Stimulated activated CD8-positive, alpha-beta memory T cell treated with anti-CD3 and anti-CD28 coated beads, Interleukin-4, amount 100 ng/mL, for 1 hour (primary cell): ENCODE results near the gene VAT1L.

Experiments
- DNase-seq, 2 donors: peaks; one replicate each; pipeline ENCODE4 v3.0.0-alpha.2; 2020; ENCODE audit warnings: low read depth in 2 of 2, low spot score in 1 of 2

Gene VAT1L

GRCh38 chr16:77782694-77783093, 5.7 kb upstream of the VAT1L start:
- no peak for DNase-seq

- no peak for DNase-seq
Measured at GRCh38 chr16:77784441-77785372, 3.7 kb upstream of the VAT1L start.

- no peak for DNase-seq
Measured at GRCh38 chr16:77785373-77785764, 3.0 kb upstream of the VAT1L start.

- DNase-seq = no peak
Measured at GRCh38 chr16:77786186-77786847, 2.0 kb upstream of the VAT1L start.

- DNase-seq = no peak
Measured at GRCh38 chr16:77787452-77787851, 912 bp upstream of the VAT1L start.

- DNase-seq = no peak
Measured at GRCh38 chr16:77789085-77790008, 983 bp downstream of the VAT1L start.

- DNase-seq = no peak
Measured at GRCh38 chr16:77790009-77790372, 1.6 kb downstream of the VAT1L start.

GRCh38 chr16:77790912-77791311, 2.5 kb downstream of the VAT1L start:
- no peak for DNase-seq

GRCh38 chr16:77793417-77793816, 5.1 kb downstream of the VAT1L start:
- no peak for DNase-seq

GRCh38 chr16:77794586-77794985, 6.2 kb downstream of the VAT1L start:
- no peak for DNase-seq

GRCh38 chr16:77801817-77802216, 13.5 kb downstream of the VAT1L start:
- DNase-seq = no peak

- DNase-seq = no peak
Measured at GRCh38 chr16:77805398-77805797, 17.0 kb downstream of the VAT1L start.

- DNase-seq = no peak
Measured at GRCh38 chr16:77807021-77807420, 18.7 kb downstream of the VAT1L start.

GRCh38 chr16:77812856-77813500, 24.6 kb downstream of the VAT1L start:
- DNase-seq = no peak

- DNase-seq = no peak
Measured at GRCh38 chr16:77816293-77816692, 27.9 kb downstream of the VAT1L start.

- no peak for DNase-seq
Measured at GRCh38 chr16:77820340-77820739, 32.0 kb downstream of the VAT1L start.

GRCh38 chr16:77822661-77823060, 34.3 kb downstream of the VAT1L start:
- DNase-seq = no peak

GRCh38 chr16:77823067-77823466, 34.7 kb downstream of the VAT1L start:
- DNase-seq = no peak

GRCh38 chr16:77825196-77825595, 36.8 kb downstream of the VAT1L start:
- DNase-seq = no peak

GRCh38 chr16:77827032-77827431, 38.7 kb downstream of the VAT1L start:
- no peak for DNase-seq
